ENCODE data around the gene NTRK3. TPM values are rescaled to one million over a fixed set of nuclear protein-coding genes. Genes with fewer than 3 reads are reported as not detected.

Gene NTRK3
- total RNA-seq, 1 experiment from 2014 or later, result not detected

DNA sequence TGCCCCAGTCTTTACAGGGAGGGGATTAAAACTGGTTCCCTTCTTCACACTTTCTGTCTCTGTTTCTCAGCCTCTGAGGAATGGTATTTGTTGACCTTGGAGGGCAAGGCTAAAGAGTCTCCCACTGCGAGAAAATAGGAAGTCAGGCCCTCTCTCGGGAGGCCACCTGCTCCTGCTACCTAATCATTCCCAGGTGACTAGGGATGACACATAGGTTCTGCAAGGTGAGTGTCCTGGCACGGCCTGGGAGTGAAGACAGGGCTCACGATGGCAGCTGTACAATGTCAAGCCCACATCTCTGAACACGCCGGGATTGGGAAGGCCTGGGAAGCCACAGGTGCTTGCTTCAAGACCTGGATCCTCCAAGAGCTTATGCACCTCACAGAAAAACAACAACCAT is 314.2 kb downstream of the NTRK3 start:
- CTCF ChIA-PET, result no interaction called here
- Mint-ChIP-seq H3K9me3 (ENCODE audit: unreplicated experiment) (peaks cover 18% of the 10 kb centered on the region), H3K27ac (ENCODE audit: low read depth, unreplicated experiment) (no peak overlapping the region), H3K4me3 (ENCODE audit: unreplicated experiment) (no peak overlapping the region), H3K4me1 (ENCODE audit: insufficient read depth, unreplicated experiment) (no peaks in the 10 kb centered on the region), H3K36me3 (ENCODE audit: insufficient read depth, unreplicated experiment) (no peaks in the 10 kb centered on the region), H3K27me3 (ENCODE audit: insufficient read depth, unreplicated experiment) (no peaks in the 10 kb centered on the region)
- no peak for DNase-seq (ENCODE audit: unreplicated experiment)
- POLR2A ChIA-PET, result no interaction called here
- BruUV-seq (replicated peaks), result no TSS peak
- TF ChIP-seq, protein P1, sequence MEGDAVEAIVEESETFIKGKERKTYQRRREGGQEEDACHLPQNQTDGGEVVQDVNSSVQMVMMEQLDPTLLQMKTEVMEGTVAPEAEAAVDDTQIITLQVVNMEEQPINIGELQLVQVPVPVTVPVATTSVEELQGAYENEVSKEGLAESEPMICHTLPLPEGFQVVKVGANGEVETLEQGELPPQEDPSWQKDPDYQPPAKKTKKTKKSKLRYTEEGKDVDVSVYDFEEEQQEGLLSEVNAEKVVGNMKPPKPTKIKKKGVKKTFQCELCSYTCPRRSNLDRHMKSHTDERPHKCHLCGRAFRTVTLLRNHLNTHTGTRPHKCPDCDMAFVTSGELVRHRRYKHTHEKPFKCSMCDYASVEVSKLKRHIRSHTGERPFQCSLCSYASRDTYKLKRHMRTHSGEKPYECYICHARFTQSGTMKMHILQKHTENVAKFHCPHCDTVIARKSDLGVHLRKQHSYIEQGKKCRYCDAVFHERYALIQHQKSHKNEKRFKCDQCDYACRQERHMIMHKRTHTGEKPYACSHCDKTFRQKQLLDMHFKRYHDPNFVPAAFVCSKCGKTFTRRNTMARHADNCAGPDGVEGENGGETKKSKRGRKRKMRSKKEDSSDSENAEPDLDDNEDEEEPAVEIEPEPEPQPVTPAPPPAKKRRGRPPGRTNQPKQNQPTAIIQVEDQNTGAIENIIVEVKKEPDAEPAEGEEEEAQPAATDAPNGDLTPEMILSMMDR (IDR thresholded peaks at IDR 0.05; ENCODE audit: unreplicated experiment), result no peak
- intact Hi-C loops (cut with micrococcal nuclease), result no loop called here

DNA sequence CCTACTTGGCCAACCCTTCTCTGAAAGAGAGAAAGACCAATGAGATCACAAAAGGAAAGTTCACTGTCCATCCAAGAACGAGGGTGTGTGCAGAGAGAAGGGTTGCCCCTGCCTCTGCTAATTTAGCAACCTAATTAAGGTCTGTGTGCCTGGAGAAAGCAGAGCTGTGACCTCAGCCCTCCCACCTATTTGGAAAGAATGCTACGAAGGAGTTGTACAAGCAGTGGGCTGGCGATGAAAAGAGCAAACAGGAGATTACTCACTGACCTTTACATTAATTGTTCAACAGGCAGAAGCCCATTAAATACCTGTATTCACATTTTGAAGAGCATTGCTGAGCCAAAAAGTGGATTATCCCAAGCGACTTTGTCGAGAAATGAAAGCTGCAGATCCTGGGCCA is 314.9 kb downstream of the NTRK3 start:
- ChIA-PET CTCF (interaction anchor here (1.0 kb wide), 1 partner anchor 305 kb away, joined by 3 read pairs; no protein-coding TSS in a partner anchor), POLR2A (no interaction called here)
- no peaks in the 10 kb centered on the region for H3K4me1 Mint-ChIP-seq (ENCODE audit: insufficient read depth, unreplicated experiment)
- H3K36me3 Mint-ChIP-seq (ENCODE audit: insufficient read depth, unreplicated experiment), result no peaks in the 10 kb centered on the region
- no peak overlapping the region for H3K27ac Mint-ChIP-seq (ENCODE audit: low read depth, unreplicated experiment)
- H3K27me3 Mint-ChIP-seq (ENCODE audit: insufficient read depth, unreplicated experiment), result no peaks in the 10 kb centered on the region
- peaks cover 23% of the 10 kb centered on the region for H3K9me3 Mint-ChIP-seq (ENCODE audit: unreplicated experiment)
- intact Hi-C loops (cut with micrococcal nuclease), result no loop called here
- H3K4me3 Mint-ChIP-seq (ENCODE audit: unreplicated experiment), result no peak overlapping the region
- no TSS peak for BruUV-seq (replicated peaks)
- DNase-seq (ENCODE audit: unreplicated experiment), result no peak
- TF ChIP-seq, protein P1 (IDR thresholded peaks at IDR 0.05; ENCODE audit: unreplicated experiment), result no peak

DNA sequence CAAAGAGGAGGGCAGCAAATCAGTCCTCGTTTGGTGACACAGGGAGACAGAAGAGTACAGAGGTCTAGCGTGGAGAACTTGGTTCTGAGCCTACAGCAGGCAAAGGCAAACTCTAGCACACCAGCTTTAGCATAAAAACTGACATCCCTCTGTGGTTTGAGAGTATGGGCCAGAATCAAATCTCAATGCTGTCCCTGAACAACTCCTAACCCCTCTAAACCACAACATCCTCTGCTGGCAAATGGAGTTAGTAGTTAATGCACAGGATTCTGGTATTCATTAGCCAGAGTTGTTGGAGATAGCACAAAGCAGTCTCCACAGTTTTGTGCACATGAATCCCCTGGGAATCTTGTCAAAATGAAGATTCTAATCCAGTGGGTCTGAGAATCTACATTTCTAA is 315.8 kb downstream of the NTRK3 start:
- no peak for DNase-seq (ENCODE audit: unreplicated experiment)
- Mint-ChIP-seq H3K36me3 (ENCODE audit: insufficient read depth, unreplicated experiment) (no peaks in the 10 kb centered on the region), H3K4me1 (ENCODE audit: insufficient read depth, unreplicated experiment) (no peaks in the 10 kb centered on the region), H3K27ac (ENCODE audit: low read depth, unreplicated experiment) (no peak overlapping the region), H3K27me3 (ENCODE audit: insufficient read depth, unreplicated experiment) (no peaks in the 10 kb centered on the region), H3K4me3 (ENCODE audit: unreplicated experiment) (no peak overlapping the region), H3K9me3 (ENCODE audit: unreplicated experiment) (peaks cover 26% of the 10 kb centered on the region)
- BruUV-seq (replicated peaks), result no TSS peak
- TF ChIP-seq, protein P1 (IDR thresholded peaks at IDR 0.05; ENCODE audit: unreplicated experiment), result no peak
- intact Hi-C loops (cut with micrococcal nuclease), result no loop called here
- POLR2A ChIA-PET, result no interaction called here
- CTCF ChIA-PET, result interaction anchor here (1.0 kb wide), 1 partner anchor 306 kb away, joined by 3 read pairs; no protein-coding TSS in a partner anchor

DNA sequence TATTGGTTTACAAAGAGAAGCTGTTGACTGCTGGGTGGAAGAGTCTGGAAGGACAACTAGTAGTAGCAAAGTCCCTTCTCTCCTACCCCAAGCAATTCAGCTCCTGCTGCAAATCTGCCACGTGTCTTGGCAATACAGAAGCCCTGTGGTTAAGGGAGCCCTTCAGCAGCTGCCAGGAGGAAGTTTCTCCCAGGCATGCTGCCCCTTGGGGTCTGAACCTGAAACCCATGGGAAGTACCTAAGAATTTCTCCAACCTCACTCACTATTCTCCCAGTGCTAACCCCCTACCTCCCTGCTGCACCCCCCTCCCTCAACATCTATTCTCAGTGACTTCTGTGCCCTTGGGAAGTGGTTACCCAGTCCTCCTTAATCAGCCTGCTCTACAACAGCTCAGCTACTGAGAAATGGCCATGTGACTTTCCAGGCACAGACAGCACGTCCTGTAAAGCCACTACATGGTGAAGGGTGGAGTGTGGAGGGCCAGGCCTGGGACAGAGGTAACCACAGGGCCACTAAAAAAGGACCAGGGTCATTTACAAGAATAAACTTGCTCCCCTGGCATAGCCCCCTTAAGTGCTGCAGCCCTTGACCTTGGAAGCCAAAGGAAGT is 316.6 kb downstream of the NTRK3 start:
- intact Hi-C loops (cut with micrococcal nuclease), result no loop called here
- TF ChIP-seq, protein P1 (IDR thresholded peaks at IDR 0.05; ENCODE audit: unreplicated experiment), result no peak
- Mint-ChIP-seq H3K36me3 (ENCODE audit: insufficient read depth, unreplicated experiment) (no peaks in the 10 kb centered on the region), H3K4me1 (ENCODE audit: insufficient read depth, unreplicated experiment) (no peaks in the 10 kb centered on the region), H3K9me3 (ENCODE audit: unreplicated experiment) (peaks cover 34% of the 10 kb centered on the region), H3K27me3 (ENCODE audit: insufficient read depth, unreplicated experiment) (no peaks in the 10 kb centered on the region), H3K4me3 (ENCODE audit: unreplicated experiment) (no peak overlapping the region), H3K27ac (ENCODE audit: low read depth, unreplicated experiment) (no peak overlapping the region)
- POLR2A ChIA-PET, result no interaction called here
- BruUV-seq (replicated peaks), result no TSS peak
- no peak for DNase-seq (ENCODE audit: unreplicated experiment)
- CTCF ChIA-PET, result interaction anchor here (0.6 kb wide), 3 partner anchors 49 to 335 kb away, joined by 4 read pairs; no protein-coding TSS in a partner anchor

Data from MCF 10A (cell line).